Ecto neural progenitor cell (in vitro differentiated cells): ENCODE measurements around the gene APCDD1L.
"Not testable (repeated sequence)": the region's sequence is repeated elsewhere in the genome, so short reads cannot be mapped to it uniquely, and the experiment has no call there.

Source experiments
- DNase-seq: peaks from one replicate; pipeline ENCODE4 v3.0.0-alpha.2; 2018; ENCODE audit warnings: low spot score

The APCDD1L gene

DNA sequence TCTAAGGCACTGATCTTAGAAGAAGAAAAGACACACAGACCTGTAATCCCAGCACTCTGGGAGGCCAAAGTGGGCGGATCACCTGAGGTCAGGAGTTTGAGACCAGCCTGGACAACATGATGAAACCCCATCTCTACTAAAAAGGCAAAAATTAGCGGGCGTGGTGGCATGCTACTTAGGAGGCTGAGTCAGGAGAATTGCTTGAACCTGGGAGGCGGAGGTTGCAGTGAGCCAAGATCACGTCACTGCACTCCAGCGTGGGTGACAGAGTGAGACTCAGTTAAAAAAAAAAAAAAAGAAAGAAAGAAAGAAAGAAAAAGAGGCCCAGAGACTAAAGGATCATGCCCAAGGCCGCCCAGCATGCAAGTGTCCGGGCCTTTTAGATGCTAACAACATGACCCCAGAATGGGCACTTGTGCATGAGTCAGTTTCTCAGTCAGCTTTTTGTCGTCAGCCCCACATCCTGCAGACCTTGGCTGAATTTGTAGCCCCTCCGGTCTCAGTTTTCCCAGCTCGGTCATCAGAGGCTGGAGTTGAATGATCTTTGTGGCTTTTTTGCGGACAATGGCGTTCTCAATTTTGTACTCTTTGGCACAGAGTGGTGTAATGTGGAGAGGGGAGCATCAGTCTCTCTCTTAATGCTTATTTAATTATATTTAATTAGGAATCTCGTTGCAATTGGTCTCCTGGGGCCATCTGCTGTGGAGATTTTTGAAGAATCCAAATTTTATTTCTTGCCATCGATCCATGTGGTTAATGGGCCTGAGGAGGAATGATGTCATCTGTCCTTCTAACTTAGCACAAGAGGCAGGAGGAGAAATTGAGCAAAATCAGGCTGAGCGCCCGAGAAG lies 30.6 kb upstream of the APCDD1L start:
- DNase-seq: peak; percentile 18

DNA sequence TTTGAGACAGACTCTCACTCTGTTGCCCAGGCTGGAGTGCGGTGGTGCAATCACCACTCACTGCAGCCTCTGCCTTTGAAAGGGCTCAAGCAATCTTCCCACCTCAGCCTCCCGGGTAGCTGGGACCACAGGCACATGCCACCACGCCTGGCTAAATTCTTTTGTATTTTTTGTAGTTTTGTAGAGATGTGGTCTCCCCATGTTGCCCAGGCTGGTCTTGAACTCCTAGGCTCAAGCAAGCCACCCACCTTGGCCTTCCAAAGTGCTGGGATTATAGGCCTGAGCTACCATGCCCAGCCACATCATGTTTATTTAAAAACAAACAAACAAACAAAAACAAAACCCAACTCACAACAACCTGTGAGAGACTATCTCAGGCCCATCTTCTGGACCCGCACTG lies 29.7 kb upstream of the APCDD1L start:
- DNase-seq: peak; percentile 12

DNA sequence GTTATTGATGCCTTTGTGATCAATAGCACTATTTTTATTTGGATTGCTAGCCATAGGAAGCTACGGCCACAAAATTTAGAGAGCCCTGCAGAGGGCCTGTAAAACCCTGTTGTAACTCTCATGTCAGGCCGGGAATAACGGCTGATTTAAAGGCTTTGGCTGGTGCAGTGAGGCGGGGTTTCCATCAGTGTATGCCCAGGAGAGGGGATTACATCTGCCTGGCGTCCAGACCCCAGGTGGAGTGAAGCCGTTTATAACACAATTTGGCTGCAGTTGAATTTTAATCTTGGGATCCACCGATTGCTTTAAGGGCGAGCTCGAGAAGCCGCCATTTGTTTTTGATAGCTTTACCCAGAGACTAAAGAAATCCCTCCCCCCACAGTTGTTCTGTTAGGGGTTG lies 29.1 kb upstream of the APCDD1L start:
- no peak for DNase-seq

DNA sequence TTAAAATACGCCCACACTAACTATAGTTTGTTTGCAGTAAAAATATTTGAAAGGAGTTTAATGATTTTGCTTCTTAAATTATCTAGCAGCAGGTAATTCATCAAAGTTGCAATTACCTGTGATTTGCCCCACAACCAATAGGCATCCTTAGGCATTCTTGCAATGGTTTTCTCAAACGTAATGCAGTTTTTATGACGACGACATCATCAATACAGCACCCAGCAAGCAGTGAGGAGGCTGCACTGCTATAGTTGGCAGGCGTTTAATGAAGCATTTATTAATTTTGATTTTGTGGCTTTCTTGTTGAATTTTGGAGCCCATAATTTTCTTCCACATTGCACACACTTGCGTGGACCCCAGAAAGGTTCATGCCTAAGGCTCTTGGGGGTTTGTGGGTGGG lies 28.1 kb upstream of the APCDD1L start:
- no peak for DNase-seq

DNA sequence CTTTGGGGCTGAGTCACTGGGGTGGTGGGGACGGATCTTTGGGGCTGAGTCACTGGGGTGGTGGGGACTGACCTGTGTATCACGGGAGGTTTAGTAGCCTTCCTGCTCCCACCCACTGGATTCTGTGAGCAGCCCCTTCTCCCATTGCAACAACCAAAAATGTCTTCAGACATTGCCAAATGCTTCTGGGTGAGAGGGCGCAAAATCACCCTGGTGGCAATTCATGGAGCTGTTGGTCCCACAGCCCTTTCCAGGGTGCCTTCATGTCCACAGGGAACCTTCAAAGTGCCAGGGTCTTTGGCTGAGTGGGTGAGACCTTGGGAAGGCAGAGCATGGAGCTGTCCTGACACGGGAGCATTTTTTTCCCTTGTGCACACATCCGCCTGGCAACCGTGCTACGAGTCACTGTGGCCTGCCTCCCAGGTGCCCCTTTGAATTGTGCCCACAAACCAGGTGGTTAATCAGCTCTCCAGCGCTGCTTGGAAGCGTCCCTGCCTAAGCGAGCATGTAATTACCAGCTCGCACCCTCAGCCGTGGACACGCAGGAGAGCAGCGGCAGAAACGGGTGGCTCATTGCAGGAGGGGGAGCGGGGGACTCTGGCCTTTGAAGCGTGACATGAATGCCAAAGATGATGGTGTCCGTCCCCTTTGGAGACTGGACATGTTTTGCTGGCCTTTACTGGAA lies 27.4 kb upstream of the APCDD1L start:
- DNase-seq: peak; percentile 32

DNA sequence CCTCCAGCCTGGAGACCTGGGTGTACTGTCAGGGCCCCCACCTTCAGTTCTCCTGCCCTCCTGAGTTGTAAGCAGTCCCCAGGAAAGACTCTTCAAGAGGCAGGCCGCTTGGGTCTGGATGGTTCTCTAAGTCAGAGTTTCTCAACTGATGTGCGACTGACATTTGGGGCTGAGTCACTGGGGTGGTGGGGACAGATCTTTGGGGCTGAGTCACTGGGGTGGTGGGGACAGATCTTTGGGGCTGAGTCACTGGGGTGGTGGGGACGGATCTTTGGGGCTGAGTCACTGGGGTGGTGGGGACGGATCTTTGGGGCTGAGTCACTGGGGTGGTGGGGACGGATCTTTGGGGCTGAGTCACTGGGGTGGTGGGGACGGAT lies 26.8 kb upstream of the APCDD1L start:
- DNase-seq: not testable (repeated sequence)

DNA sequence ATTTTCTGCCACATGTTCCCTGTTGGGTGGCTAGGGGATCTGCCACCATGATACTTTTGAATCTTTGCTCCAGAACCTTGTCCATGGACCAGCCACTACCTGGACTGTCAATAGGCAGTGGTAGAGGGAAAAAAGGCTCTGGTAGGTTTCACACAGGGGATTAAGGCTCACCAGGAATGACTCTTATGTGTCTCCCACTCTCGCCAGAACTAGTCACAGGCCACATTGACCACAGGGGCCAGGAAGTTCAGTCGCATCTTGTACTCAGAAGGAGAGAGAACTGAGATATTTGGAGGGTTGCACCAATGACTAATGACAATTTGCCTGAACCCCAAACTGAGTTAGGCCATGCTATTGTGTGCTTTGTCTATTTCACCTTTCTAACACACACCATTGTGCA lies 23.6 kb upstream of the APCDD1L start:
- DNase-seq: peak; percentile 3

DNA sequence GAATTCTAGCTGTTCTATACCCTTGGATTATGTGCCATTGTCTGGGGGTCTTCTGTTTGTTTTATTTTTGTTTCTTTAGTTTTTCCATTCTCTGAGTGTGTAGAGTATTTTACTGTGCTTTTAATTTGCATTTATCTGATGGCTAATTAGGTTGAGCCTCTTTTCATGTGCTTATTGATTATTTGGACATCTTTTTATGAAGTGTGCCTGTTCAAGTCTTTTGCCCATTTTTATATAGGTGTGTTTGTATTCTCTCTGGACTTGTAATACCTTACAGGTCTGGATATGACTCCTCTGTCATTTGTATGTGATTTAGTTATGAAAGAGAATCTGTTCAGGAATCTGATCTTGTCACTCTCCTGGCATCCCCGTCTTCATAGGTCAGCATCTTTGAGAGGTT lies 22.6 kb upstream of the APCDD1L start:
- DNase-seq: no peak

DNA sequence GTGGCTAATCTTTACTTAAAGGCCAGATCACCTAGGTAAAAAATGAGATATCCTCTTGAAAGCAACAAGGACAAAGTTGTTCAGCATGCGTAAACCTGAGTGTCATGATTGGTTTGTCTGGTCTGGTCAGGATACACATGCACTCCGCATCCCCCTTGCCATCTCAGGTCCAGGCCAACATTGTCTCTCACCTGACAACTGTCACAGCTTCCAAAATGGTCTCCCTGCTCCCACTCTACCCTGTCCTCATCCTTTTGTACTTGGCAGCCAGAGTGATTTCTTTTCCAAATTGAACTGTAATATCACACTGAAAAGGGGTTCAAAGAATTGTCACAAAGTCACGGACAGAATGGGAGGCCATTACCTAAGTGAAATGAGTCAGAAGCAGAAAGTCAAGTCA lies 21.1 kb upstream of the APCDD1L start:
- DNase-seq: no peak

DNA sequence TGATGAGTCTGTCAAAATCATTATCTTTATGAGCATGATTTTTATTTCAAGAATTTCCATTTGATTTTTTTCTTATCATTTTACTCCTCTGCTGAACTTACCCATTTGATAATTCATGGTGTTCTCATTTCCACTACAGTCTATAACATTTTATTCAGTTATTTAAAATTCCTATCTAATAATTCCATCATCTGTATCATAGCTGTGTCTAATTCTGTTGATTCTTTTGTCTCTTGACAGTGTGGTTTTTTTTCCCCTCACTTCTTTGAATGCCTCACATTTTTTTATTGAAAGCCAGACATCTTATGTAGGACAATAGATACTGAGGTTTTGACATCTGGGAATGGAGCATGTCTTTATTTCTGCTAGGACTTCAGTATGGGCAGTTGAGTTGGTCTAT lies 16.5 kb upstream of the APCDD1L start:
- no peak for DNase-seq

DNA sequence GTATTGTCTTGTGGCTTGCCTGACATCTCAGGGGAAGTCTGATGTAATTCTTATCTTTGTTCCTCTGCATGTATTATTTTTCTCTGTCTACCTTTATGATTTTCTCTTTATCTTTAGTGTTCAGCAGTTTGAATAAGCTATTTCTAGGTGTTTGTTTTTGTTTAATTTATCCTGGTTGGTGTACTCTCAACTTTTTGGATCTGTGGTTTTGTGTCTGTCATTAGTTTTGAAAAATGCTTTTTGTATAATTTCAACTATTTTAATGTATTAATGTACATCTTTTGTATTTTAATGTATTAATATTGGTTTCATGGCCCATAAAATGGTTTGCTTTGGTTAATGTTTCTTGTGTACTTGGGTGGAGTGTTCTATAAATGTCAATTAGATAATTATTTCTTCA lies 15.9 kb upstream of the APCDD1L start:
- DNase-seq: no peak

DNA sequence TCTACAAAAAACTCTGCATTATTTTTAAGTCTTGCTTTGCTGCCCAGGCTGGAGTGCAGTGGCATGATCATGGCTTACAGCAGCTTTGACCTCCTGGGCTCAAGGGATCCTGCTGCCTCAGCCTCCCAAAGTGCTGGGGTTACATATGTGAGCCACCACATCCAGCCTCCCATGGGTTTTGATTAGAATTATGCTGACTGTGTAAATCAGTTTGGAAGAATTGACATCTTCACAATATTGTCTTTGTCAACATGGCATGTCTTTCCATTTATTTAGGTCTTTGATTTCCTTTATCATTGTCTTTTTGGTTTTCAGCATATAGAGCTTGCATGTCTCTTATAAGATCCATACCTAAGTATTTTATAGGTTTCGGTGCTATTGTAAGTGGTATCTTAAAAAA lies 13.2 kb upstream of the APCDD1L start:
- DNase-seq: no peak

DNA sequence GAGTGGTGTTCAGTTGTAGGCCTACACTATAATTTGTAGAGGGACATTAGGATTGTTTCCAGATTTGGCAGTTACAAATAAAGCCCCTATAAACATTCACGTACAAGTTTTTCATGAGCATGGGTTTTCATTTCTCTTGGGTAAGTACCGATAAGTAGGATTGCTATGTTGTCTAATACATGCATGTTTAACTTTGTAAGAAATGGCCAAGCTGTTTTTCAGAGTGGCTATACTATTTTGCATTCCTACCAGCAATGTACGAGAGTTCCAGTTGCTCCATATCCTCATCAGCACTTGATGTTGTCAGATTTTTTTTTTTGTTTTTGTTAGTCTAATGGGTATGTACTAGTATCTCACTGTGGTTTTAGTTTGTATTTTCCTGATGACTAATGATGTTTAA lies 11.2 kb upstream of the APCDD1L start:
- no peak for DNase-seq

DNA sequence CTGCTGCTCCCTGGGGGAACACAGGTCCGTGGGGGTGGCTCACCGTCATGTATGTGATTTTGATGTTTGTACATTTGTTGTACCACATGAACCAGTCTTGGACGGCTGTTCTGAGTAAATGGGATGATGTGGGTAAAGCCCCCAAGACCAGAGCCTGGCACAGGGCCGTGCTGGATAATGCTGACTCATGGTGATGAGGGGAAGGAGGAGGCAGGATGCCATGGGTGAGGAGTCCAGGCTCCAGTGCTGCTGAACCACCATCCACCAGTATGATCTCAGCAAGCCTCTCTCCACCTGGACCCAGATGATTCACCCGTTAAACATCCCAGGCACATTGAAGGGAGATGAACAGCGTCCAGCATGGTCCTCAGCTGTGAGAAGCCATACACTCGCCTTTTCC lies 9.6 kb upstream of the APCDD1L start:
- DNase-seq: no peak

DNA sequence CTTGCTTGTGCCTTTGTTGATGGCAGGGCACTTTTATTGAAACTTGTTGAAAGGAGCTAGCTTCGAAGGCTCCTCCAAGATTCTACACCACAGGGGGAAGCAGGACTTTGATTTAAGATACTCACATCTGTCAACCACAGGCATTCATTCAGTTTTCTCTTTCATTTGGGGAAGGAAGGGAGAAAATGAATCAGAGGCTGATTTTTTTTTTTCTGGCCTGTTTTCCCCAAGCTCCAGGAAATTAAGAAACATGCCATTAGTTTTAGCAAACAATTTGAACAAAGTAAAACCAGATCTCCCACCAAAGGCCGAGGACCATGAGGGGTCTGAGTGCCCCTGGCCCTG lies 8.7 kb upstream of the APCDD1L start:
- DNase-seq: no peak

DNA sequence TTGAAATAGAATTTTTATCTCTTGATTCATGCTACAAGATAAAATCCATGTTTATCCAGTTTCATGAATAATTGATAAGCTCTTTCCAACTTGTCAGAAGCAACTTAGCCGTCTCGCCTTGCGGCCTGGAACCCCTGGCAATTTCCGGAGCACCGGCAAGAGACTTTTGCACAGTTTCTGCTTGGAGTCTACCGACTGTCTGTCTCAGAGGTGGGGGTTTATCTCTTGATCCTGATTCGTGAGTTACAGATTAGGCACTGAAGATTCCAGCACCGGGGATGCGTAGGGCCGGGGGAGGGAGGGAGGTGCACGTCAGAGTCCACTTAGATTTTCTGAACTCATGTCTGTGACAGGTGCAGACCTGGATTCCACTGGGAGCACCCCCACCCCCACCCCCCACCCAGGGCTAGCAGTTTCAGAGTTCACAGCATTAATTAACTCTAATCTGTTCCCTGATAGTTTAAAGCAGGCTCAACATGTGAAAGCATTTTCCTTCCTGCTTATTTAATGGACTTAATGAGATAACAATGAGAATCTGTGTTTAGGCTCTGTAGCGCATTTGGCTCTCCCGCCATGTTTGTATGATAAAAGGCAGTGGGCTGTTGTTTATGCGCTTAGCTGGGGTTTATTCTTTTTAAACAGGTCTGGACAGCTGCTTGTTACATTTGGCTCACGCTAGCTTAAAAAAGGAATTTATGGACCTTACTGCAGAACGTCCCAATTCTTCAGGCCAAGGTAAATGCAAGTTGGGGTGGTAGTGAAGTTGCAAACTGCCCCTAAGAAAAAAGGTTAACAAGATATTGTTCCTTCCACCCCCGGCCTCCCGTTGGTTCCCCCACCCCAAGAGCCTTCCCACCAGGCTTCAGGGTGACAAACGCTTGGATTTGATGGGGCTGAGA lies 8.1 kb upstream of the APCDD1L start:
- no peak for DNase-seq

DNA sequence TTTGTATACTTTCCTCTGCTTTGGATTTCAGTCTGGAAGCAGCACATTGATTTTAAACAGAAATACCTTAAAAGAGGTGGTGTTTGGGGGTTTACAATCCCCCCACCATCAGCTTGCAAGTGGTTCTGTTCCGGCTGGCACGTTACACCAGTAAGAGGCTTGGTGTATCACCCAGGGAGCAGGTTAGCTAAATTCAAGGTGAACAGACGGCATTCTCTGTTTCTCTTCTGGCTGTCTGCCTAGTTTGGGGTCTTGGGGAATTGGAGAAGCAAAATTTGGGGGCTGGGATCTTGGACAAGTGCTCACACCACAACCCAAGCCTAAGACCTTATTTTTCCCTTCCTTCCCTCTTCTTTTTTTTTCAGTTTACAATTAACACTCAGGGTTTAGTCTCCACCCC lies 7.5 kb upstream of the APCDD1L start:
- no peak for DNase-seq

DNA sequence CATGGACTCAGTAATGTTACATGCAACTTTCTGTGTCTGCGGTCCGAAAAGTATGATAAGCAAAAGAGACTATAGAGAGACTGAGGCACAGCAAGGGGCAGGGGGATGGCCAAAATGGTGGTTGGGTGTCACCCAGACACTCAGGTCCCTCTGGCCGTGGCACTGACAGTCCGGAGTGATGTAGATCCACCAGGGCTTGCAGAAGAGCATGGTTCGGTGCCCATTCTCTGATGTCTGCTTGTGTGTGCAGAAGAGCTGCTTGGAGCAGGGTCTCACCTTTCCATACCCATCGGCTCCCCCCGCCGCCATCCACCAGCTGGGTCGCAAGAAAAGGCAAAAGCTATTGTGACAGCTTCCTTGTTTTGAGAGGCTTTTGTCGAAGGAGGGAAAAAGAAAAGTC lies 6.6 kb upstream of the APCDD1L start:
- no peak for DNase-seq

DNA sequence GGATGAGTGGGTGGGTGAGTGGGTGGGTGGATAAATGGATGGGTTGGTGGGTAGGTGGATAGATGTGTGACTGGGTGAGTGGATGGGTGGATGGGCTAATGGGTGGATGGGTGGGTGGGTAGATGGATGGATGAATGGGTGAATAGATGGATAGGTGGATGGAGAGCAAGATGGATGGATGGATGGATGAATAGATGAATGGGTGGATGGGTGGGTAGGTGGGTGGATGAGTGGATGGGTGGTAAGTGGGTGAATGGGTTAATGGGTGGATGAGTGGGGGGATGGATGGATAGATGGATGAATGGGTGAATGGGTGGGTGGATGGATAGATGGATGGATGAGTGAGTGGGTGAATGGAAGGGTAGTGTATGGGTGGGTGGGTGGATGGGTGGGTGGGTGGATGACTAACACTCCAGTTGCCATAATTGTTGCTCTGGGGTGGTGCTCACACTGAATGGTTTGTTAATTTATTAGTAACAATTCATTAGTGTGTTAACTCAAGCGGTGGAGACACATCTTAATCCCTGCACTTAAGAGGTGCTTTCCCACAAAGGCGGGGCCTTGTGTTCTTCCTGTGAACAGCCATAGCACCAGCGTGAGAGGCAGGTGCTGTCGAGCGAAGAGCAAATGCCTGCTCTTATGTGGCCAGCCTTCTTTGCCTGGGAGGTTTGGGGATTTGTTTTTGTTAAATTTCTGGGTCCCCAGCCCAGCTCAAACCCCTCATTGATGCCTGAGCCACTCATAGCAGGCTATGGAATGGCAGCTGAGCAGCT lies 4.9 kb upstream of the APCDD1L start:
- DNase-seq: peak; percentile 6

DNA sequence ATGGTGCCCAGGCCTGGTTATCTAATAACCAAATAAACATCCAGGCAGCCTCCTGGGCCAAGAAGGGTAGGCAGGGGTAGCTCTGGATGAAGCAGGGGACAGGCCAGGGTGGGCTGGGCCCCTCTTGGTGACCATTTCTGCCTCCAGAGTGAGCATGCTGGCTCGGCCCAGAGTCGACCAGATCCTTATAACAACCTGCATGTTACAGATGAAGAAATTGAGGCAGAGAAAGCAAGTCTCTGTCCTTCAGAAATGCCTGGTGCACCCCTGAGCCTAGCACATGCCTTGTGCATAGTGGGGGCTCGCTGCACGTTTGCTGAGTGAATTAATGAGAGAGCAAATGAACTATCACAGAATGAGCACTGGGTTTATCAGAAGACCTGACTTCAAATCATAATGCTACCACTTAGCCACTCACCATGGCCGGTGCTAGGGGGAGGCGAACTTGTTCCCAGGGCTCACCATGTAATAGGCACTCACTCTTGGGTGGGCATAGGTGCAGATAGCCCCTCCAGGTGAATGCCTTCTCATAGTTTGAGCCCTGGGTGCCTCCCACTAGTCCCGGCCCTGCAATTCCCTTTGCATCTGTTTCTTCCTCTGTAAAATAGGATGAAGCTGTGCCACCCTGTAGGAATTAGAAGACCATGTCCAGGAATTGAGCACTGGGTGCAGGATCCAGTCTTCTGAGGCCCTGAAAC lies 3.8 kb upstream of the APCDD1L start:
- DNase-seq: peak; percentile 29

DNA sequence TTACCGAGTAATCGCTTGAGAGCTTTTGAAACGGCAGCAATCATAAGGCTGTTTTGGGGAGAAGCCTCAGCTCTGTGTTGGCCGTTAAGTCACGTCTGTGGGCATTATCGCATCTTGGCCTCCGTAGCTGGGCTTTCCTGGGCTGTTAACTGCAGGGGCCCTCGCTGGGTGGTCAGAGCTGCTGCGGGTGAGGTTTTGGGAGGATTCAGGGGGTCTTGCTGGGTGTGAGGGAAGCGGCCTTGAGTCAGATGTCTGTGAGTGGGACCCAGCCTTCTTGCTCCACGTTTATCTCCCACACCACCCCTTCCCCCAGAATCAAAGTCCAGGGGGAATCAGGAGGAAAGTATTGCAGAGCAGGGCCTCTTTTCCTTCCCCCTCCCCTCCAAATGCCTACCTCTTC lies 3.2 kb upstream of the APCDD1L start:
- DNase-seq: no peak
